ENCODE data around the gene ABL2. TPM values are rescaled to one million over a fixed set of nuclear protein-coding genes. Genes with fewer than 3 reads are reported as not detected.

Gene ABL2
- total and polyA plus RNA-seq, 2 donors (not counting 3 experiments of a cell fraction or from before 2014, with no cell fraction given) = 41.8 to 158 TPM

DNA sequence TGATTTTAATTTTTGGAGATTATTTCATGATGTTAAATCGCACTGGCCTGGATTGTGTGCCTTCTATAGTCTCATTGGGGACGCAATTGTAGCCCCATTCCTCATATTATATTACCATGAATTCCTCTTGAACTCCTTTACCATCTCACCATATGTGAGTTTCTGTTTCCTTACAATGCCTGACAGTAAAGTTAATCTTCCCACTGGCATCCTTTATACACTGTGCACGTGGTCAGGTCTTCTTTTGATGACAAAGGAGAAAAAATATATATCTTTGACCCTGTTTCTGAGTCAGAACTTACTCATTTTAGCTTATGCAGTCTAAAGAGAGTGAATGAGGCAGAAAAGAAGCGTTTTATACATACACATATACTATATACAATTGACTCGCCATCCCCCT, 774 bp upstream of the ABL2 start:
- FAIRE-seq (no peak), DNase-seq (ENCODE audit: low read depth, low spot score) (peak; percentile 49)
- Histone ChIP-seq H3K9me3 (replicated peaks; ENCODE audit: control insufficient read depth, insufficient read depth, low read length) (no peaks in the 10 kb centered on the region), H3K27ac (ENCODE audit: insufficient read depth, low read depth, low read length) (peak overlapping the region; percentile 44), H3K9me1 (replicated peaks; ENCODE audit: control insufficient read depth, extremely low read depth, insufficient read depth, low read length) (no peaks in the 10 kb centered on the region), H3K9ac (replicated peaks; ENCODE audit: extremely low read depth, insufficient read depth, low read length) (peak overlapping the region; percentile 61), H4K20me1 (replicated peaks; ENCODE audit: control insufficient read depth, extremely low read depth, insufficient read depth, low read length) (no peaks in the 10 kb centered on the region), H3K4me1 (ENCODE audit: control insufficient read depth, extremely low read depth, insufficient read depth, low read length) (peaks cover 34% of the 10 kb centered on the region), H3K36me3 (ENCODE audit: control insufficient read depth in 2 of 2, extremely low read depth in 1 of 2, insufficient read depth in 2 of 2, low read length in 2 of 2) (no peaks in the 10 kb centered on the region), H3K4me2 (ENCODE audit: insufficient read depth, low read length) (peak overlapping the region; percentile 96), H2AFZ (ENCODE audit: low read depth, low read length) (peak overlapping the region; percentile 88), H3K4me3 (replicated peaks in 1 of 3; ENCODE audit: insufficient read depth in 1 of 3, low read depth in 1 of 3, low read length in 3 of 3) (peak overlapping the region; percentile 64 to 81 (median 68)), H3K27me3 (ENCODE audit: control insufficient read depth in 2 of 2, insufficient read depth in 2 of 2, low read length in 2 of 2) (no peaks in the 10 kb centered on the region), H3K79me2 (ENCODE audit: control insufficient read depth, insufficient read depth, low read length) (peaks cover 35% of the 10 kb centered on the region)
- TF ChIP-seq, protein P1, sequence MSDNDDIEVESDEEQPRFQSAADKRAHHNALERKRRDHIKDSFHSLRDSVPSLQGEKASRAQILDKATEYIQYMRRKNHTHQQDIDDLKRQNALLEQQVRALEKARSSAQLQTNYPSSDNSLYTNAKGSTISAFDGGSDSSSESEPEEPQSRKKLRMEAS (IDR thresholded peaks at IDR 0.05; ENCODE audit: insufficient read depth, insufficient read length) = peak; percentile 46
- TF ChIP-seq, protein P2, sequence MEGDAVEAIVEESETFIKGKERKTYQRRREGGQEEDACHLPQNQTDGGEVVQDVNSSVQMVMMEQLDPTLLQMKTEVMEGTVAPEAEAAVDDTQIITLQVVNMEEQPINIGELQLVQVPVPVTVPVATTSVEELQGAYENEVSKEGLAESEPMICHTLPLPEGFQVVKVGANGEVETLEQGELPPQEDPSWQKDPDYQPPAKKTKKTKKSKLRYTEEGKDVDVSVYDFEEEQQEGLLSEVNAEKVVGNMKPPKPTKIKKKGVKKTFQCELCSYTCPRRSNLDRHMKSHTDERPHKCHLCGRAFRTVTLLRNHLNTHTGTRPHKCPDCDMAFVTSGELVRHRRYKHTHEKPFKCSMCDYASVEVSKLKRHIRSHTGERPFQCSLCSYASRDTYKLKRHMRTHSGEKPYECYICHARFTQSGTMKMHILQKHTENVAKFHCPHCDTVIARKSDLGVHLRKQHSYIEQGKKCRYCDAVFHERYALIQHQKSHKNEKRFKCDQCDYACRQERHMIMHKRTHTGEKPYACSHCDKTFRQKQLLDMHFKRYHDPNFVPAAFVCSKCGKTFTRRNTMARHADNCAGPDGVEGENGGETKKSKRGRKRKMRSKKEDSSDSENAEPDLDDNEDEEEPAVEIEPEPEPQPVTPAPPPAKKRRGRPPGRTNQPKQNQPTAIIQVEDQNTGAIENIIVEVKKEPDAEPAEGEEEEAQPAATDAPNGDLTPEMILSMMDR (IDR thresholded peaks at IDR 0.05; ENCODE audit: extremely low read depth in 1 of 2, insufficient read depth in 1 of 2, low read depth in 1 of 2, low read length in 2 of 2) = no peak
- TF ChIP-seq FOS (IDR thresholded peaks at IDR 0.05; ENCODE audit: borderline replicate concordance, insufficient read depth, low read length) = peak; percentile 63
- no peak for TF ChIP-seq MYC (IDR thresholded peaks at IDR 0.05; ENCODE audit: low read depth, low read length)
- no peak for TF ChIP-seq EZH2 (IDR thresholded peaks at IDR 0.05; ENCODE audit: borderline replicate concordance, low read depth, low read length, severe bottlenecking)
- BruUV-seq (replicated peaks) = no TSS peak
- intact Hi-C loops (cut with micrococcal nuclease) = loop anchor here (5.0 kb wide), 1 partner anchor 88 kb away; no protein-coding TSS in a partner anchor
- CTCF ChIA-PET = interaction anchor here (1.4 kb wide), 1 partner anchor 109 kb away, joined by 6 read pairs; no protein-coding TSS in a partner anchor
- POLR2A ChIA-PET = no interaction called here
- dilution Hi-C loops (cut with MboI; ENCODE audit: extremely low pct_ligation_motif_present, low sequenced_read_pairs) = no loop called here

All from endothelial cell of umbilical vein (primary cell).